Measurements from ENCODE around the gene SDF2.

The SDF2 gene

DNA sequence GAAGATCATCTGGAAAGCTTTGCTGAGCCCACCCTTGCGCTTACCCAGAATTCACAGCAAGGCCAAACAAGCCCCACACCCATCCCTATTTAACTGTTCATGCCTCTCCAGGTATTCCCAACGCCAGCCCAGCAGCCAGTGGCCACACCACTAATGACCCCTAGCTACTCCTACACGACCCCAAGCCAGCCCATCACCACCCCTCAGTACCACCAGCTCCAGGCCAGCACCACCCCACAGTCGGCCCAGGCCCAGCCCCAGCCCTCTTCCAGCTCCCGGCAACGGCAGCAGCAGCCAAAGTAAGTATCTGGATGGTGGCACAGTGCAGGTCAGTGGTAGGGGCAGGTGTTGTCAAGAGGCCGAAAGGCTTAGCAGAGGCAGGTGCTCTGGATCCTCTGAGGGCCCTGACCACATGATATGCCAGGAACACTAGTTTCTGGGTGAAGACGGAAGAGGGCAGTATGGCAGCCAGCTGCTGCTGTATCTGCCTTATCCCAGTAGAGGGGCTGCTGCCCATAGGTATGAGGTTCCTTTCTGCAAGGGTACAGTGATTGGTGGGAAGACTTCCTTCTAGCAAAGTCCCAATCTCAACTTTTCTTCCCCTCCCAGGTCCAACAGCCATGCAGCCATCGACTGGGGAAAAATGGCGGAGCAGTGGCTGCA is 39.3 kb upstream of the SDF2 start:
- H3K36me3 ChIP-seq (replicated peaks in 1 of 2; ENCODE audit: control insufficient read depth in 2 of 2, insufficient read depth in 2 of 2, low read length in 2 of 2): peaks cover 68 to 88% of the 10 kb centered on the region in 2 donors
- no peak overlapping the region for H2AK5ac ChIP-seq (ENCODE audit: low read depth, low read length)

DNA sequence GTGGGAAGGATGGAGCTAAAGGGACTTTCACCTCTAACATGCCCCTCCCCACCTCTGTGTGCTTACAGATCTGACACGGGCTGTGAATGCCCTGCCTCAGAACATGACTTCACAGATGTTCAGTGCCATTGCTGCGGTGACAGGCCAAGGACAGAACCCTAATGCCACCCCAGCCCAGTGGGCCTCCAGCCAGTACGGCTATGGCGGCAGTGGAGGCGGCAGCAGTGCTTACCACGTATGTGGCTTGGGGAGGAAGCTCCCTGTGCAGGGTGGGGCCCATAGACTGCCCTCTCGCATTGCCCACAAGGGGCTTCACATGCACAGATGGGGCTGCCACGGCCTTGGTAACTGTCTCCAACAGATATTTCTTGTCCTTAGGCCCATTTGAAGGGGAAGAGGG is 38.6 kb upstream of the SDF2 start:
- Histone ChIP-seq H3K23ac (ENCODE audit: low read depth, low read length, poor library complexity) (peak overlapping the region; percentile 25), H2AFZ (ENCODE audit: low read length) (no peak overlapping the region), H3K27me3 (ENCODE audit: control insufficient read depth in 3 of 3, insufficient read depth in 3 of 3, low read depth in 1 of 3, low read length in 3 of 3) (no peaks in the 10 kb centered on the region), H4K8ac (ENCODE audit: low read depth, low read length) (no peak overlapping the region), H2BK12ac (ENCODE audit: low read length) (no peak overlapping the region), H3K9me3 (replicated peaks in 1 of 2; ENCODE audit: control insufficient read depth in 2 of 2, insufficient read depth in 1 of 2, low read depth in 1 of 2, low read length in 2 of 2) (no peaks in the 10 kb centered on the region), H3K4ac (ENCODE audit: low read length) (no peak overlapping the region), H3K4me2 (ENCODE audit: insufficient read depth, low read length, poor library complexity, severe bottlenecking) (no peak overlapping the region), H2AK5ac (ENCODE audit: low read depth, low read length) (no peak overlapping the region), H3K79me1 (ENCODE audit: low read depth, low read length) (no peaks in the 10 kb centered on the region), H3K36me3 (replicated peaks in 1 of 2; ENCODE audit: control insufficient read depth in 2 of 2, insufficient read depth in 2 of 2, low read length in 2 of 2) (peaks cover 71 to 94% of the 10 kb centered on the region in 2 donors), H3K27ac (replicated peaks; ENCODE audit: low read length) (no peak overlapping the region), H4K91ac (ENCODE audit: low read depth, low read length, poor library complexity) (no peak overlapping the region), H2BK15ac (ENCODE audit: low read length) (no peak overlapping the region), H2BK120ac (ENCODE audit: low read depth, low read length) (no peak overlapping the region), H3K4me3 (ENCODE audit: low read length in 2 of 2) (no peak overlapping the region), H3K9ac (ENCODE audit: low read depth, low read length, poor library complexity) (no peak overlapping the region), H2BK5ac (ENCODE audit: low read length) (no peak overlapping the region), H3K4me1 (ENCODE audit: control insufficient read depth in 2 of 2, insufficient read depth in 1 of 2, low read depth in 1 of 2, low read length in 2 of 2) (peaks cover 16% of the 10 kb centered on the region in 2 donors), H3K18ac (ENCODE audit: low read length) (no peak overlapping the region), H3K14ac (ENCODE audit: low read length) (no peak overlapping the region)
- no CpG with 5 or more reads among the region's 8 CpGs for WGBS, 2 donors (ENCODE audit: extremely low coverage in 2 of 2, insufficient read length in 2 of 2, insufficient replicate concordance in 1 of 2)
- no peak for DNase-seq (ENCODE audit: low spot score)

More for the DNA sequence above, 39.3 kb upstream of the SDF2 start:
- Histone ChIP-seq H2AFZ (ENCODE audit: low read length) (no peak overlapping the region), H3K14ac (ENCODE audit: low read length) (no peak overlapping the region), H3K79me1 (ENCODE audit: low read depth, low read length) (peaks cover 4% of the 10 kb centered on the region), H3K4me2 (ENCODE audit: insufficient read depth, low read length, poor library complexity, severe bottlenecking) (no peak overlapping the region), H4K8ac (ENCODE audit: low read depth, low read length) (no peak overlapping the region), H3K18ac (ENCODE audit: low read length) (no peak overlapping the region), H3K4me1 (ENCODE audit: control insufficient read depth in 2 of 2, insufficient read depth in 1 of 2, low read depth in 1 of 2, low read length in 2 of 2) (peaks cover 16 to 17% of the 10 kb centered on the region in 2 donors), H3K9ac (ENCODE audit: low read depth, low read length, poor library complexity) (no peak overlapping the region), H3K4ac (ENCODE audit: low read length) (no peak overlapping the region), H2BK5ac (ENCODE audit: low read length) (no peak overlapping the region), H3K27me3 (ENCODE audit: control insufficient read depth in 3 of 3, insufficient read depth in 3 of 3, low read depth in 1 of 3, low read length in 3 of 3) (no peaks in the 10 kb centered on the region), H3K4me3 (ENCODE audit: low read length in 2 of 2) (no peak overlapping the region), H2BK12ac (ENCODE audit: low read length) (no peak overlapping the region), H4K91ac (ENCODE audit: low read depth, low read length, poor library complexity) (no peak overlapping the region), H2BK120ac (ENCODE audit: low read depth, low read length) (no peak overlapping the region), H2BK15ac (ENCODE audit: low read length) (no peak overlapping the region), H3K9me3 (replicated peaks in 1 of 2; ENCODE audit: control insufficient read depth in 2 of 2, insufficient read depth in 1 of 2, low read depth in 1 of 2, low read length in 2 of 2) (no peaks in the 10 kb centered on the region), H3K27ac (replicated peaks; ENCODE audit: low read length) (no peak overlapping the region), H3K23ac (ENCODE audit: low read depth, low read length, poor library complexity) (peak overlapping the region; percentile 83)
- WGBS, 2 donors (ENCODE audit: extremely low coverage in 2 of 2, insufficient read length in 2 of 2, insufficient replicate concordance in 1 of 2): no CpG with 5 or more reads among the region's 10 CpGs
- no peak for DNase-seq (ENCODE audit: low spot score)

DNA sequence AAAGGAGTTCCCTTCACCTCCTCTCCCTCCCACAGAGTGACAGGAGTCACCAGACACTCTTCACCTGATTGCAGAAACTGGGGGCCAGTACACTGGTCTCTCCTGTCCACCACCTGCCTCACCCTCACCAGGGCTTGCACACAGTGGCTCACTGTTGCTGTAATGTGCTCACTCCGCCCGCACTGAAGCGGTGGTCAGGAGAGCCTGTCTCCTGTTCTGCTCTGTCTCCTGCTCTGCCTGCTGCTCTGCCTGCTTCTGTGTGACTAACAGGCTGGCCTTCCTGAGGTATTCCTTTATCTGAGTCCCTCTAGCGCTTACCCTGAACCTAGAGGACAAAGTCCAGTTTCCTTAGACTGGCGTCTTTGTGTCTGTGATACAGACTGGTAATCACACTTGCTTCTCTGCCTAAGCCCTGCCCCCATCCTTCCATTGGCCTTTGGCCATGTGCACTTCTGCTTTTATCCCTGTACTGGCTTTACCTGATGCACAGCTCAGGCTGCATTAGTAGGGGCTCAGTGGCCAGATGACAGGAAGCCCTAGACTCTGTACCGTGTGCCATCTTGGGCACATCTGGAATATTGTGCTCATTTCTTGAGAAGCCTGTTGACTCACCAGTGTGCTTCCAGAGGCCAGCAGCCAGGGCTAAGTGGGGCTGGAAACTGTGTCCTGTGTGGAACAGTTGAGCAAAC is 36.7 kb upstream of the SDF2 start:
- H3K4me3 ChIP-seq (ENCODE audit: low read length in 2 of 2): no peak overlapping the region
- H2BK5ac ChIP-seq (ENCODE audit: low read length): no peak overlapping the region
- WGBS, 2 donors (ENCODE audit: extremely low coverage in 2 of 2, insufficient read length in 2 of 2, insufficient replicate concordance in 1 of 2): no CpG with 5 or more reads among the region's 6 CpGs
- no peak overlapping the region for H4K8ac ChIP-seq (ENCODE audit: low read depth, low read length)
- H3K27me3 ChIP-seq (ENCODE audit: control insufficient read depth in 3 of 3, insufficient read depth in 3 of 3, low read depth in 1 of 3, low read length in 3 of 3): no peaks in the 10 kb centered on the region
- H3K4me1 ChIP-seq (ENCODE audit: control insufficient read depth in 2 of 2, insufficient read depth in 1 of 2, low read depth in 1 of 2, low read length in 2 of 2): peaks cover 16% of the 10 kb centered on the region in 2 donors
- H3K27ac ChIP-seq (replicated peaks; ENCODE audit: low read length): no peak overlapping the region
- no peak overlapping the region for H2AFZ ChIP-seq (ENCODE audit: low read length)
- DNase-seq (ENCODE audit: low spot score): no peak
- no peak overlapping the region for H3K9ac ChIP-seq (ENCODE audit: low read depth, low read length, poor library complexity)
- peak overlapping the region; percentile 46 for H3K23ac ChIP-seq (ENCODE audit: low read depth, low read length, poor library complexity)
- H3K9me3 ChIP-seq (replicated peaks in 1 of 2; ENCODE audit: control insufficient read depth in 2 of 2, insufficient read depth in 1 of 2, low read depth in 1 of 2, low read length in 2 of 2): no peaks in the 10 kb centered on the region
- H3K14ac ChIP-seq (ENCODE audit: low read length): no peak overlapping the region
- no peaks in the 10 kb centered on the region for H3K79me1 ChIP-seq (ENCODE audit: low read depth, low read length)
- H3K36me3 ChIP-seq (replicated peaks in 1 of 2; ENCODE audit: control insufficient read depth in 2 of 2, insufficient read depth in 2 of 2, low read length in 2 of 2): peaks cover 81 to 100% of the 10 kb centered on the region in 2 donors
- no peak overlapping the region for H2BK120ac ChIP-seq (ENCODE audit: low read depth, low read length)
- H2AK5ac ChIP-seq (ENCODE audit: low read depth, low read length): no peak overlapping the region
- no peak overlapping the region for H2BK15ac ChIP-seq (ENCODE audit: low read length)
- H3K18ac ChIP-seq (ENCODE audit: low read length): no peak overlapping the region
- H2BK12ac ChIP-seq (ENCODE audit: low read length): no peak overlapping the region
- no peak overlapping the region for H3K4ac ChIP-seq (ENCODE audit: low read length)
- no peak overlapping the region for H3K4me2 ChIP-seq (ENCODE audit: insufficient read depth, low read length, poor library complexity, severe bottlenecking)
- no peak overlapping the region for H4K91ac ChIP-seq (ENCODE audit: low read depth, low read length, poor library complexity)

DNA sequence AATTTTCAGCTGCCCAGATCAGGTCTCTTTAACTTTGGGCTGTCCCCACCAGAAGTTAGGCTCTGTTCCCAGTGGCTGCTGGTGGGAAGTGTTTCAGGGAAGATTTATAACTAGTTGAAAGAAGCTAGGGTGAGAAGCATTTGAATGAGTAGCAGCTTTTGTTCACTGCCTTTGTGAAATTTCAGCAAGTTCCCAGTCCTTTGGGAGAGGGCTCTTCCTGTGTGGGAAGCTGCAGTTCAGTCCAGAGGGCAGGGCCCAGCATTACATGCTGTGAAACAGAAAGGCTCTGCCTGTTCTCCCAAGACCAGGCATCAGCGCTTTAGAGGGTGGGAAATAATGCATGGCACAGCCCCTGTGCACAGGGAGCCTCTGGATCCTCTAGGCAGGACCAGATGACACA is 32.2 kb upstream of the SDF2 start:
- H4K91ac ChIP-seq (ENCODE audit: low read depth, low read length, poor library complexity): no peak overlapping the region
- H2BK120ac ChIP-seq (ENCODE audit: low read depth, low read length): no peak overlapping the region
- no peaks in the 10 kb centered on the region for H3K4me1 ChIP-seq (ENCODE audit: control insufficient read depth in 2 of 2, insufficient read depth in 1 of 2, low read depth in 1 of 2, low read length in 2 of 2)
- H3K79me1 ChIP-seq (ENCODE audit: low read depth, low read length): no peaks in the 10 kb centered on the region
- no peak overlapping the region for H3K14ac ChIP-seq (ENCODE audit: low read length)
- H3K9me3 ChIP-seq (replicated peaks in 1 of 2; ENCODE audit: control insufficient read depth in 2 of 2, insufficient read depth in 1 of 2, low read depth in 1 of 2, low read length in 2 of 2): no peaks in the 10 kb centered on the region
- WGBS, 2 donors (ENCODE audit: extremely low coverage in 2 of 2, insufficient read length in 2 of 2, insufficient replicate concordance in 1 of 2): no CpG with 5 or more reads among the region's 1 CpG
- H3K4me2 ChIP-seq (ENCODE audit: insufficient read depth, low read length, poor library complexity, severe bottlenecking): no peak overlapping the region
- peaks cover 61 to 95% of the 10 kb centered on the region in 2 donors for H3K36me3 ChIP-seq (replicated peaks in 1 of 2; ENCODE audit: control insufficient read depth in 2 of 2, insufficient read depth in 2 of 2, low read length in 2 of 2)
- no peak overlapping the region for H3K27ac ChIP-seq (replicated peaks; ENCODE audit: low read length)
- no peak overlapping the region for H2AK5ac ChIP-seq (ENCODE audit: low read depth, low read length)
- H3K18ac ChIP-seq (ENCODE audit: low read length): no peak overlapping the region
- H2BK15ac ChIP-seq (ENCODE audit: low read length): no peak overlapping the region
- H3K9ac ChIP-seq (ENCODE audit: low read depth, low read length, poor library complexity): no peak overlapping the region
- H3K4ac ChIP-seq (ENCODE audit: low read length): no peak overlapping the region
- no peak overlapping the region for H3K23ac ChIP-seq (ENCODE audit: low read depth, low read length, poor library complexity)
- H3K4me3 ChIP-seq (ENCODE audit: low read length in 2 of 2): no peak overlapping the region
- no peak overlapping the region for H2BK12ac ChIP-seq (ENCODE audit: low read length)
- H3K27me3 ChIP-seq (ENCODE audit: control insufficient read depth in 3 of 3, insufficient read depth in 3 of 3, low read depth in 1 of 3, low read length in 3 of 3): no peaks in the 10 kb centered on the region
- no peak overlapping the region for H2AFZ ChIP-seq (ENCODE audit: low read length)
- H2BK5ac ChIP-seq (ENCODE audit: low read length): no peak overlapping the region
- DNase-seq (ENCODE audit: low spot score): no peak
- no peak overlapping the region for H4K8ac ChIP-seq (ENCODE audit: low read depth, low read length)

All from neuronal stem cell (in vitro differentiated cells).